ENCODE measurements around the gene THUMPD3. TPM values are rescaled to one million over a fixed set of nuclear protein-coding genes. Genes with fewer than 3 reads are reported as not detected.

THUMPD3 gene
- total and polyA plus RNA-seq, 2 of the 13 experiments (the other 11 are each of a cell fraction or from before 2014, with no cell fraction given), result 31.2 to 44.1 TPM

- TF ChIP-seq BRF2 (CRISPR knock-in tag; IDR thresholded peaks at IDR 0.05) (no peak), ZNF761 (CRISPR knock-in tag; conservative IDR thresholded peaks at IDR 0.05) (no peak)
These were observed 11.1 kb upstream of the THUMPD3 start (continued) for GRCh38 chr3:9351709-9352126.

GRCh38 chr3:9352917-9353752 is 9.7 kb upstream of the THUMPD3 start:
- in situ Hi-C loops (cut with HindIII; ENCODE audit: extremely low pct_ligation_motif_present, low pct_unique_long_range_greater_than_20kb), result no loop called here
- no TSS peak for BruUV-seq (replicated peaks)
- peak overlapping the region; percentile 82 for H3K4me2 ChIP-seq (ENCODE audit: low read depth, low read length)
- TF ChIP-seq ZBTB39 (CRISPR knock-in tag; IDR thresholded peaks at IDR 0.05) (no peak), DMTF1 (CRISPR knock-in tag; IDR thresholded peaks at IDR 0.05) (no peak), ZNF883 (CRISPR knock-in tag; IDR thresholded peaks at IDR 0.05; ENCODE audit: not compliant biosample characterization) (peak; percentile 46), TARDBP (CRISPR knock-in tag; IDR thresholded peaks at IDR 0.05) (0 out of 2 replicates have a peak, but pooled peaks have one; percentile 9), TSC22D2 (CRISPR knock-in tag; IDR thresholded peaks at IDR 0.05; ENCODE audit: borderline replicate concordance) (no peak), NCOR1 (IDR thresholded peaks at IDR 0.05; ENCODE audit: borderline replicate concordance, low read length) (peak; percentile 84), ZNF33B (CRISPR knock-in tag; IDR thresholded peaks at IDR 0.05) (no peak)
- TF ChIP-seq, protein P1, sequence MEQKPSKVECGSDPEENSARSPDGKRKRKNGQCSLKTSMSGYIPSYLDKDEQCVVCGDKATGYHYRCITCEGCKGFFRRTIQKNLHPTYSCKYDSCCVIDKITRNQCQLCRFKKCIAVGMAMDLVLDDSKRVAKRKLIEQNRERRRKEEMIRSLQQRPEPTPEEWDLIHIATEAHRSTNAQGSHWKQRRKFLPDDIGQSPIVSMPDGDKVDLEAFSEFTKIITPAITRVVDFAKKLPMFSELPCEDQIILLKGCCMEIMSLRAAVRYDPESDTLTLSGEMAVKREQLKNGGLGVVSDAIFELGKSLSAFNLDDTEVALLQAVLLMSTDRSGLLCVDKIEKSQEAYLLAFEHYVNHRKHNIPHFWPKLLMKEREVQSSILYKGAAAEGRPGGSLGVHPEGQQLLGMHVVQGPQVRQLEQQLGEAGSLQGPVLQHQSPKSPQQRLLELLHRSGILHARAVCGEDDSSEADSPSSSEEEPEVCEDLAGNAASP (CRISPR knock-in tag; IDR thresholded peaks at IDR 0.05; ENCODE audit: borderline replicate concordance), result 0 out of 2 replicates have a peak, but pooled peaks have one; percentile 30
- TF ChIP-seq, protein P2, sequence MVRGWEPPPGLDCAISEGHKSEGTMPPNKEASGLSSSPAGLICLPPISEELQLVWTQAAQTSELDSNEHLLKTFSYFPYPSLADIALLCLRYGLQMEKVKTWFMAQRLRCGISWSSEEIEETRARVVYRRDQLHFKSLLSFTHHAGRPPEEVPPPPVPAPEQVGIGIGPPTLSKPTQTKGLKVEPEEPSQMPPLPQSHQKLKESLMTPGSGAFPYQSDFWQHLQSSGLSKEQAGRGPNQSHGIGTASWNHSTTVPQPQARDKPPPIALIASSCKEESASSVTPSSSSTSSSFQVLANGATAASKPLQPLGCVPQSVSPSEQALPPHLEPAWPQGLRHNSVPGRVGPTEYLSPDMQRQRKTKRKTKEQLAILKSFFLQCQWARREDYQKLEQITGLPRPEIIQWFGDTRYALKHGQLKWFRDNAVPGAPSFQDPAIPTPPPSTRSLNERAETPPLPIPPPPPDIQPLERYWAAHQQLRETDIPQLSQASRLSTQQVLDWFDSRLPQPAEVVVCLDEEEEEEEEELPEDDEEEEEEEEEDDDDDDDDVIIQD (CRISPR knock-in tag; IDR thresholded peaks at IDR 0.05; ENCODE audit: low read depth), result 0 out of 2 replicates have a peak, but pooled peaks have one; percentile 40

More at GRCh38 chr3:9352917-9353752, 9.7 kb upstream of the THUMPD3 start:
- H4K20me1 ChIP-seq (ENCODE audit: insufficient read depth, low read length), result no peaks in the 10 kb centered on the region
- H3K4me1 ChIP-seq (ENCODE audit: insufficient read depth, low read length), result peaks cover 40% of the 10 kb centered on the region
- H3K9me3 ChIP-seq (ENCODE audit: low read length), result no peaks in the 10 kb centered on the region
- FAIRE-seq (peak; percentile 94), DNase-seq (ENCODE audit: low spot score) (peak; percentile 88), ATAC-seq (peak; percentile 96)
- ChIA-PET CTCF (ENCODE audit: low intra/inter-chr PET ratio, low total read pairs) (interaction anchor here (0.8 to 1.2 kb wide), 2 partner anchors 9 to 70 kb away, joined by 3 to 4 read pairs; partner anchors contain the start of gene THUMPD3), POLR2A (interaction anchor here (0.8 to 3.8 kb wide), 6 partner anchors 10 to 129 kb away, joined by 3 to 68 read pairs (median 5); partner anchors contain the start of genes SETD5 and THUMPD3)
- no peaks in the 10 kb centered on the region for H3K36me3 ChIP-seq (replicated peaks in 1 of 2; ENCODE audit: control insufficient read depth in 1 of 2, insufficient read depth in 2 of 2, low read length in 2 of 2)
- whole genome bisulfite sequencing (ENCODE audit: low lambda C conversion rate), result under 1% methylated on average over 7 of the region's 7 CpGs
- no peaks in the 10 kb centered on the region for H3K27me3 ChIP-seq (ENCODE audit: control insufficient read depth in 1 of 2, insufficient read depth in 2 of 2, low read length in 2 of 2)
- intact Hi-C loops (cut with micrococcal nuclease; ENCODE audit: unreplicated experiment), result loop anchor here (1.0 to 10.0 kb wide), 4 partner anchors 10 to 292 kb away; partner anchors contain the start of genes MTMR14 and THUMPD3
- peak overlapping the region; percentile 66 for H3K9ac ChIP-seq (ENCODE audit: insufficient read depth, low read depth, low read length)
- no peaks in the 10 kb centered on the region for H3K79me2 ChIP-seq (ENCODE audit: insufficient read depth, low read length)
- peak overlapping the region; percentile 84 for H3K27ac ChIP-seq (ENCODE audit: extremely low read length, insufficient read depth, low read length)
- peak overlapping the region; percentile 0 to 59 (median 56) for H3K4me3 ChIP-seq (replicated peaks in 1 of 3; ENCODE audit: insufficient read depth in 1 of 3, low read depth in 2 of 3, low read length in 3 of 3)
- H2AFZ ChIP-seq (ENCODE audit: low read length), result peak overlapping the region; percentile 62

Data from HepG2 (cell line).